OCI-LY1 (cell line): ENCODE results near the gene NHLH2.

Experiments
- H2AFZ ChIP-seq: fragments of 200-600 bp; sonication (generic), shearing (Covaris generic); 2 replicates; pipeline ENCODE4 v1.6.0; 2014; ENCODE audit warnings: antibody characterized with exemption, mild to moderate bottlenecking, low read length
- H3F3A ChIP-seq: fragments of 200-600 bp; sonication (generic), shearing (Covaris generic); 2 replicates; pipeline ENCODE4 v1.6.0; 2014; ENCODE audit warnings: mild to moderate bottlenecking, antibody characterized with exemption, low read length, moderate library complexity; ENCODE audit not compliant: insufficient read depth
- H3K27ac ChIP-seq: fragments of 200-600 bp; sonication (generic); 2 replicates; pipeline ENCODE4 v1.5.1; 2014; ENCODE audit warnings: low read length, mixed run types, mild to moderate bottlenecking, low read depth; ENCODE audit not compliant: poor library complexity, severe bottlenecking
- H3K27me3 ChIP-seq: fragments of 200-600 bp; sonication (generic); 2 replicates; pipeline ENCODE4 v1.6.0; 2014; ENCODE audit warnings: antibody characterized with exemption, mild to moderate bottlenecking, low read length, moderate library complexity; ENCODE audit not compliant: insufficient read depth
- H3K36me3 ChIP-seq: fragments of 200-600 bp; sonication (generic); 2 replicates; pipeline ENCODE4 v1.6.1; 2014; ENCODE audit warnings: mild to moderate bottlenecking, antibody characterized with exemption, low read length, moderate library complexity, mixed read lengths; ENCODE audit not compliant: insufficient read depth
- H3K4me1 ChIP-seq: fragments of 200-600 bp; sonication (generic); 2 replicates; pipeline ENCODE4 v1.5.1; 2014; ENCODE audit warnings: mild to moderate bottlenecking, low read length, moderate library complexity; ENCODE audit not compliant: insufficient read depth, severe bottlenecking
- H3K4me2 ChIP-seq: fragments of 200-600 bp; sonication (generic), shearing (Covaris generic); 2 replicates; pipeline ENCODE4 v1.6.1; 2014; ENCODE audit warnings: low read length
- H3K4me3 ChIP-seq: fragments of 200-600 bp; sonication (generic); 2 replicates; pipeline ENCODE4 v1.5.1; 2014; ENCODE audit warnings: low read length, low read depth, mild to moderate bottlenecking, mixed read lengths; ENCODE audit not compliant: poor library complexity, severe bottlenecking
- H3K79me2 ChIP-seq: fragments of 200-600 bp; shearing (Covaris generic); 2 replicates; pipeline ENCODE4 v1.6.1; 2016; ENCODE audit warnings: mixed run types, low read length, mixed read lengths; ENCODE audit not compliant: insufficient read depth
- H3K9ac ChIP-seq: fragments of 200-600 bp; sonication (generic), shearing (Covaris generic); 2 replicates; pipeline ENCODE4 v1.6.1; 2014; ENCODE audit warnings: mild to moderate bottlenecking, low read length, mixed read lengths
- H3K9me2 ChIP-seq: fragments of 200-600 bp; sonication (generic), shearing (Covaris generic); 2 replicates; pipeline ENCODE4 v1.6.1; 2014; ENCODE audit warnings: low read depth, mild to moderate bottlenecking, low read length, mixed read lengths
- H3K9me3 ChIP-seq: fragments of 200-600 bp; shearing (Covaris generic); 2 replicates; pipeline ENCODE4 v1.6.1; 2014; ENCODE audit warnings: low read length, mixed read lengths
- H4K20me1 ChIP-seq: fragments of 200-600 bp; sonication (generic), shearing (Covaris generic); 2 replicates; pipeline ENCODE4 v1.6.0; 2016; ENCODE audit warnings: mild to moderate bottlenecking, low read length; ENCODE audit not compliant: insufficient read depth
- CTCF ChIP-seq: fragments of 200-600 bp; sonication (generic), shearing (Covaris generic); IDR thresholded peaks from 2 replicates; pipeline ENCODE4 v1.5.1; 2017; ENCODE audit warnings: mild to moderate bottlenecking, antibody characterized with exemption, low read length, moderate library complexity, mixed read lengths
- EZH2 ChIP-seq: fragments of 200-600 bp; sonication (generic), shearing (Covaris generic); IDR thresholded peaks from 2 replicates; pipeline ENCODE4 v1.8.0; 2017; ENCODE audit warnings: borderline replicate concordance, mixed run types, mild to moderate bottlenecking, antibody characterized with exemption, low read length, moderate library complexity, mixed read lengths

NHLH2 gene

GRCh38 chr1:115840605-115841460 lies at the start of gene NHLH2:
Gene NHLH2 (minus strand): TSS chr1:115841126. CDS start chr1:115838372, 2,754 bp downstream.
- Histone ChIP-seq H3K9me3 (no peaks in the 10 kb centered on the region), H3K79me2 (no peaks in the 10 kb centered on the region), H3K4me2 (no peak within 1 kb of the TSS), H3K9me2 (no peaks in the 10 kb centered on the region), H3K27me3 (no peaks in the 10 kb centered on the region), H3K4me3 (no peak within 1 kb of the TSS), H3K36me3 (no peaks in the 10 kb centered on the region), H3K4me1 (no peaks in the 10 kb centered on the region), H2AFZ (no peak within 1 kb of the TSS), H3K9ac (no peak within 1 kb of the TSS), H3F3A (no peaks in the 10 kb centered on the region), H3K27ac (no peak within 1 kb of the TSS), H4K20me1 (no peaks in the 10 kb centered on the region)
- TF ChIP-seq CTCF: no peak
- TF ChIP-seq EZH2: no peak

- no peaks in the 10 kb centered on the region for H3K79me2 ChIP-seq
- no peaks in the 10 kb centered on the region for H3F3A ChIP-seq
- no peak overlapping the region for H3K4me3 ChIP-seq
- H3K9me2 ChIP-seq: no peaks in the 10 kb centered on the region
- H3K36me3 ChIP-seq: no peaks in the 10 kb centered on the region
- no peak for TF ChIP-seq EZH2
- no peak for TF ChIP-seq CTCF
- H3K9me3 ChIP-seq: no peaks in the 10 kb centered on the region
- no peak overlapping the region for H3K27ac ChIP-seq
- no peak overlapping the region for H3K4me2 ChIP-seq
- H4K20me1 ChIP-seq: no peaks in the 10 kb centered on the region
- no peaks in the 10 kb centered on the region for H3K27me3 ChIP-seq
- no peak overlapping the region for H2AFZ ChIP-seq
- H3K4me1 ChIP-seq: no peaks in the 10 kb centered on the region
- H3K9ac ChIP-seq: no peak overlapping the region
Measured at GRCh38 chr1:115890580-115890979, 49.7 kb upstream of the NHLH2 start.

GRCh38 chr1:115888976-115889375 lies 48.0 kb upstream of the NHLH2 start:
- Histone ChIP-seq H2AFZ (no peak overlapping the region), H3K27me3 (no peaks in the 10 kb centered on the region), H3K4me1 (no peaks in the 10 kb centered on the region), H3K9me3 (no peaks in the 10 kb centered on the region), H4K20me1 (no peaks in the 10 kb centered on the region), H3K4me2 (no peak overlapping the region), H3K27ac (no peak overlapping the region), H3F3A (no peaks in the 10 kb centered on the region), H3K9ac (no peak overlapping the region), H3K9me2 (no peaks in the 10 kb centered on the region), H3K36me3 (no peaks in the 10 kb centered on the region), H3K4me3 (no peak overlapping the region), H3K79me2 (no peaks in the 10 kb centered on the region)
- TF ChIP-seq CTCF (no peak), EZH2 (no peak)
